Measurements from ENCODE around the gene BTK.

DNA sequence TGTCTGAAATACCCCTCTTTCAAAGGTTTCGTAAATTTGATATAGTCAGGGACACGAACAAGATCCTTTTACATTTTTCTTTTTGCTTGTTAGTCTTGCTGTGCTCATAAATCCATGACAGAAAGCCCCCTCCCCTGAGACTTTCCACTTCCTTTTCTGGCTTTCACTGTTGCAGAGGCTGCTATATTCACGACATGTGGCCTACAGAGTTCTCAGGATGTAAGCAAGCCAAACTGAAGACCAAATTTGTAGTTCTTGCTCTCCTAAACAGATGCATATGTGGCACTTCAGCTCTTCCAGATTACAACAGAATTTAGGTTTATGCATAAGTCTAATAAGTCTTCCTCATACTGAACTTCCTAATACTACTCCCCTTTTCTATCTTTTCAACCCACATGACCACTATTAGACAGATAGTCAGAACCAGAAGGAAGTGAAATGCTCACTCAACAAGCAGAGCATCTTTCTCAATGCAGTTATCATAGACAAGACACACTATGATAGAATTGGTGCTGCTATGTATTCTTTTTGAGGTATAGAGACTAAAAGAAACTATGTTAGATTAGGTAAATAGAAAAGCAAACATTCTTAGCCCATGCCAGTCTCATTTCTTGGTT is 15.0 kb downstream of the BTK start:
- TF ChIP-seq, protein P1, sequence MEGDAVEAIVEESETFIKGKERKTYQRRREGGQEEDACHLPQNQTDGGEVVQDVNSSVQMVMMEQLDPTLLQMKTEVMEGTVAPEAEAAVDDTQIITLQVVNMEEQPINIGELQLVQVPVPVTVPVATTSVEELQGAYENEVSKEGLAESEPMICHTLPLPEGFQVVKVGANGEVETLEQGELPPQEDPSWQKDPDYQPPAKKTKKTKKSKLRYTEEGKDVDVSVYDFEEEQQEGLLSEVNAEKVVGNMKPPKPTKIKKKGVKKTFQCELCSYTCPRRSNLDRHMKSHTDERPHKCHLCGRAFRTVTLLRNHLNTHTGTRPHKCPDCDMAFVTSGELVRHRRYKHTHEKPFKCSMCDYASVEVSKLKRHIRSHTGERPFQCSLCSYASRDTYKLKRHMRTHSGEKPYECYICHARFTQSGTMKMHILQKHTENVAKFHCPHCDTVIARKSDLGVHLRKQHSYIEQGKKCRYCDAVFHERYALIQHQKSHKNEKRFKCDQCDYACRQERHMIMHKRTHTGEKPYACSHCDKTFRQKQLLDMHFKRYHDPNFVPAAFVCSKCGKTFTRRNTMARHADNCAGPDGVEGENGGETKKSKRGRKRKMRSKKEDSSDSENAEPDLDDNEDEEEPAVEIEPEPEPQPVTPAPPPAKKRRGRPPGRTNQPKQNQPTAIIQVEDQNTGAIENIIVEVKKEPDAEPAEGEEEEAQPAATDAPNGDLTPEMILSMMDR (IDR thresholded peaks at IDR 0.05 in 4 of 5, conservative IDR thresholded peaks at IDR 0.05 in 1 of 5), result no peak
- TF ChIP-seq POLR2A (IDR thresholded peaks at IDR 0.05), result no peak

Measured in gastrocnemius medialis (tissue), 4 donors.